Activated T-cell treated with anti-CD3 and anti-CD28 coated beads for 1 hour (primary cell): ENCODE data around the gene SMNDC1.
"Not testable (repeated sequence)": the region's sequence is repeated elsewhere in the genome, so short reads cannot be mapped to it uniquely, and the experiment has no call there.

Experiments used
- DNase-seq: peaks from one replicate; pipeline ENCODE4 v3.0.0-alpha.2; 2020; ENCODE audit warnings: low read depth

SMNDC1 gene

GRCh38 chr10:110279407-110279986 is 25.2 kb downstream of the SMNDC1 start:
- peak; percentile 23 for DNase-seq

- DNase-seq, result no peak
These were observed 25.9 kb downstream of the SMNDC1 start for GRCh38 chr10:110278562-110279406.

GRCh38 chr10:110277591-110277990 is 27.1 kb downstream of the SMNDC1 start:
- DNase-seq, result no peak

- DNase-seq, result no peak
These were observed 28.1 kb downstream of the SMNDC1 start for GRCh38 chr10:110276603-110277002.

- DNase-seq, result no peak
These were observed 29.5 kb downstream of the SMNDC1 start for GRCh38 chr10:110275128-110275729.

- no peak for DNase-seq
These were observed 30.1 kb downstream of the SMNDC1 start for GRCh38 chr10:110274647-110275046.

GRCh38 chr10:110274072-110274627 is 30.6 kb downstream of the SMNDC1 start:
- DNase-seq, result no peak

GRCh38 chr10:110273474-110273873 is 31.2 kb downstream of the SMNDC1 start:
- no peak for DNase-seq

GRCh38 chr10:110272995-110273394 is 31.7 kb downstream of the SMNDC1 start:
- DNase-seq, result not testable (repeated sequence)

- no peak for DNase-seq
These were observed 35.1 kb downstream of the SMNDC1 start for GRCh38 chr10:110269374-110270318.

GRCh38 chr10:110268971-110269370 is 35.7 kb downstream of the SMNDC1 start:
- DNase-seq, result no peak

- DNase-seq, result no peak
These were observed 36.3 kb downstream of the SMNDC1 start for GRCh38 chr10:110268442-110268841.

- no peak for DNase-seq
These were observed 37.4 kb downstream of the SMNDC1 start for GRCh38 chr10:110267276-110267675.

- no peak for DNase-seq
These were observed 39.0 kb downstream of the SMNDC1 start for GRCh38 chr10:110265573-110266193.

- DNase-seq, result no peak
These were observed 41.6 kb downstream of the SMNDC1 start for GRCh38 chr10:110263164-110263563.

GRCh38 chr10:110260746-110261477 is 43.8 kb downstream of the SMNDC1 start:
- DNase-seq, result no peak

GRCh38 chr10:110259317-110259716 is 45.4 kb downstream of the SMNDC1 start:
- no peak for DNase-seq

GRCh38 chr10:110258542-110258941 is 46.2 kb downstream of the SMNDC1 start:
- DNase-seq, result no peak

- DNase-seq, result no peak
These were observed 50.3 kb downstream of the SMNDC1 start for GRCh38 chr10:110254467-110254866.

- DNase-seq, result no peak
These were observed 52.6 kb downstream of the SMNDC1 start for GRCh38 chr10:110252151-110252550.

GRCh38 chr10:110251392-110251791 is 53.3 kb downstream of the SMNDC1 start:
- not testable (repeated sequence) for DNase-seq
